Left ventricle myocardium superior (tissue), 1 donor: ENCODE data around the gene CLSTN2. TPM values are rescaled to one million over a fixed set of nuclear protein-coding genes. Genes with fewer than 3 reads are reported as not detected.

Source experiments
- ATAC-seq: fragments of 200-7000 bp; cut with Tn5 transposase; one replicate; pipeline ENCODE4 v1.9.1; 2020; ENCODE audit warnings: mild to moderate bottlenecking, moderate library complexity
- DNase-seq: peaks from one replicate; pipeline ENCODE4 v3.0.0-alpha.2; 2020
- intact Hi-C: fragments of 100-400 bp; cut with micrococcal nuclease; formaldehyde crosslinking; loops from one replicate; pipeline ENCODE4 v1.11.0; 2022
- total RNA-seq: library from RNA; stranded (reverse); fragmentation: NEBNext Ultra II Directional; extraction: Animal tissue kit (Norgen Biotek cat#: 25700); gene quantifications from one replicate; pipeline ENCODE4 v1.2.1, GENCODE V29; 2021
- donor health status: DM: no; HTN: yes; CAD: no; lungs with severe emphysema.

CLSTN2 gene
- total RNA-seq, 1 donor from 2014 or later: 4.9 TPM

- DNase-seq (no peak), ATAC-seq (no peak)
- intact Hi-C loops: no loop called here
Measured at GRCh38 chr3:140563206-140563760, 628.3 kb downstream of the CLSTN2 start.

GRCh38 chr3:140568131-140568530 is 633.1 kb downstream of the CLSTN2 start:
- no peak for DNase-seq
- intact Hi-C loops: no loop called here

GRCh38 chr3:140568842-140569520 is 634.0 kb downstream of the CLSTN2 start:
- ATAC-seq (peak; percentile 78), DNase-seq (peak; percentile 86)
- intact Hi-C loops: no loop called here

More at GRCh38 chr3:140568131-140568530, 633.1 kb downstream of the CLSTN2 start:
- ATAC-seq: no peak

- ATAC-seq (no peak), DNase-seq (no peak)
- intact Hi-C loops: no loop called here
Measured at GRCh38 chr3:140570602-140571001, 635.6 kb downstream of the CLSTN2 start.

GRCh38 chr3:140571836-140572235 is 636.9 kb downstream of the CLSTN2 start:
- peak; percentile 69 for DNase-seq
- peak; percentile 77 for ATAC-seq
- intact Hi-C loops: no loop called here

GRCh38 chr3:140572334-140572733 is 637.3 kb downstream of the CLSTN2 start:
- intact Hi-C loops: no loop called here
- ATAC-seq (no peak), DNase-seq (no peak)

GRCh38 chr3:140573011-140573410 is 638.0 kb downstream of the CLSTN2 start:
- intact Hi-C loops: no loop called here
- DNase-seq: peak; percentile 38
- peak; percentile 81 for ATAC-seq

GRCh38 chr3:140574375-140574774 is 639.4 kb downstream of the CLSTN2 start:
- DNase-seq (no peak), ATAC-seq (no peak)
- intact Hi-C loops: no loop called here

- no peak for DNase-seq
- intact Hi-C loops: no loop called here
- ATAC-seq: no peak
Measured at GRCh38 chr3:140576449-140576848, 641.5 kb downstream of the CLSTN2 start.

GRCh38 chr3:140577911-140578310 is 642.9 kb downstream of the CLSTN2 start:
- no peak for DNase-seq
- intact Hi-C loops: no loop called here
- ATAC-seq: no peak

- ATAC-seq (no peak), DNase-seq (no peak)
- intact Hi-C loops: no loop called here
Measured at GRCh38 chr3:140579260-140579659, 644.3 kb downstream of the CLSTN2 start.

GRCh38 chr3:140580746-140581145 is 645.8 kb downstream of the CLSTN2 start:
- intact Hi-C loops: no loop called here
- ATAC-seq: no peak

GRCh38 chr3:140584549-140584948 is 649.6 kb downstream of the CLSTN2 start:
- ATAC-seq: no peak
- intact Hi-C loops: no loop called here

More at GRCh38 chr3:140580746-140581145, 645.8 kb downstream of the CLSTN2 start:
- no peak for DNase-seq

GRCh38 chr3:140585828-140586227 is 650.8 kb downstream of the CLSTN2 start:
- no peak for DNase-seq
- intact Hi-C loops: no loop called here

More at GRCh38 chr3:140584549-140584948, 649.6 kb downstream of the CLSTN2 start:
- DNase-seq: no peak

GRCh38 chr3:140586311-140586710 is 651.3 kb downstream of the CLSTN2 start:
- no peak for DNase-seq
- intact Hi-C loops: no loop called here
- no peak for ATAC-seq

More at GRCh38 chr3:140585828-140586227, 650.8 kb downstream of the CLSTN2 start:
- ATAC-seq: no peak

GRCh38 chr3:140588558-140588957 is 653.6 kb downstream of the CLSTN2 start:
- intact Hi-C loops: no loop called here
- DNase-seq: no peak
- ATAC-seq: no peak

- intact Hi-C loops: no loop called here
- no peak for DNase-seq
- no peak for ATAC-seq
Measured at GRCh38 chr3:140593766-140594165, 658.8 kb downstream of the CLSTN2 start.

GRCh38 chr3:140595295-140595694 is 660.3 kb downstream of the CLSTN2 start:
- ATAC-seq: peak; percentile 89
- peak; percentile 30 for DNase-seq
- intact Hi-C loops: no loop called here

- intact Hi-C loops: no loop called here
- no peak for DNase-seq
- no peak for ATAC-seq
Measured at GRCh38 chr3:140597364-140597763, 662.4 kb downstream of the CLSTN2 start.

- DNase-seq (no peak), ATAC-seq (peak; percentile 81)
- intact Hi-C loops: no loop called here
Measured at GRCh38 chr3:140597792-140598191, 662.8 kb downstream of the CLSTN2 start.

- ATAC-seq (no peak), DNase-seq (no peak)
- intact Hi-C loops: no loop called here
Measured at GRCh38 chr3:140599009-140599408, 664.0 kb downstream of the CLSTN2 start.
